Measurements from ENCODE around the gene TBC1D24. TPM values are rescaled to one million over a fixed set of nuclear protein-coding genes. Genes with fewer than 3 reads are reported as not detected.

The TBC1D24 gene
- total RNA-seq, 1 donor from 2014 or later = 24.9 TPM

- no peak for DNase-seq (ENCODE audit: low spot score)
Observed at GRCh38 chr16:2498531-2499253, 23.8 kb downstream of the TBC1D24 start.

DNA sequence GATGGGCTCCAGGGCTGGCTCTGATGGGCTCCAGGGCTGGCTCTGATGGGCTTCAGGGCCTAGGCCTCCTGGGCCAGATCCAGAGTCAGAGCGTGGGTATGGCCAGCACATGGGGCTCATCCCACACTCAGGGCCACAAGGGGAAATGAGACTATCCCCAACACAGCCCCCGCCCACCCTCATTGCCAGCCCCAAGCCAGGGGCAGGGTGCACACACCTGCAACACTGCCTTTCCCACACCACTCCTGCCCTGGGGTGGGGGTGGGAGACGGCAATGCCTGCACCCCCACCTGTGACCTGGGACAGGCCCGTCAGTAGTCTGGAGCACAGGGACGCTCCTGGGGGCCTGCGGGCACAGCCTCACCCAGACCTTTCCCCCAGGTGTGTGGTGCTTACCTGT, 24.5 kb downstream of the TBC1D24 start:
- no peak for DNase-seq (ENCODE audit: low spot score)

GRCh38 chr16:2499890-2500429, 25.0 kb downstream of the TBC1D24 start:
- DNase-seq (ENCODE audit: low spot score) = no peak

- DNase-seq (ENCODE audit: low spot score) = no peak
Observed at GRCh38 chr16:2500430-2500917, 25.5 kb downstream of the TBC1D24 start.

- peak; percentile 94 for DNase-seq (ENCODE audit: low spot score)
Observed at GRCh38 chr16:2500918-2501750, 26.2 kb downstream of the TBC1D24 start.

- no peak for DNase-seq (ENCODE audit: low spot score)
Observed at GRCh38 chr16:2501946-2502895, 27.3 kb downstream of the TBC1D24 start.

- DNase-seq (ENCODE audit: low spot score) = no peak
Observed at GRCh38 chr16:2505695-2506094, 30.8 kb downstream of the TBC1D24 start.

DNA sequence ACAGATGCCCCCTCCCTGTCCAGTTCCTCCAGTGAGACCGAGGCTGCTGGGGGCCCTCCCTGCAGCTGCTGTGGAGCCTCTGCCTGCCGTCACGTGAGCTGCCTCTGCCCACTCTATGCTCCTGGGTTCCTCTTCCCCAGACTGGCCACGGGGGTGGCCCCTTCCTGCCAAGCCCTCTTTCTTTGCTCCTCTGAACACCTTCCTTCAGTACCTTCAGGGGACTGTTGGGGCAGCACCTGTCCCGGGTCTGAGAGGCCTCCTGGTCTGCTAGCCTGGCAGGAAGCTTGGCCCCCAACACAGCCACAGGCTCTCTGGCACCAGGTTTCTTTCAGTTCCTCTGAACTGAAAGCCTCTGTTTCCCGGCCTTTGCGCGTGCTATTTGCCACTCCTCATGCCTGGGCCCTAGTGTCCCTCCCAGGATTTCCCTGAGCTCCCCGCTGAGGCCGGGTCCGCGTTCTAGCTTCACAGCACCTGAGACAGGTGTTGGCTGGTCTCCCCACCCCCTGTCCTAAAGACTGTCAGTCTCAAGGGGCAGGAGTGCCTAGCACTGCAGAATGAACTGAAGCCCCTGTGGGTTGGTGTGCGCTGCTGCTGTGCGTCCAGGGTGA, 32.2 kb downstream of the TBC1D24 start:
- no peak for DNase-seq (ENCODE audit: low spot score)

DNA sequence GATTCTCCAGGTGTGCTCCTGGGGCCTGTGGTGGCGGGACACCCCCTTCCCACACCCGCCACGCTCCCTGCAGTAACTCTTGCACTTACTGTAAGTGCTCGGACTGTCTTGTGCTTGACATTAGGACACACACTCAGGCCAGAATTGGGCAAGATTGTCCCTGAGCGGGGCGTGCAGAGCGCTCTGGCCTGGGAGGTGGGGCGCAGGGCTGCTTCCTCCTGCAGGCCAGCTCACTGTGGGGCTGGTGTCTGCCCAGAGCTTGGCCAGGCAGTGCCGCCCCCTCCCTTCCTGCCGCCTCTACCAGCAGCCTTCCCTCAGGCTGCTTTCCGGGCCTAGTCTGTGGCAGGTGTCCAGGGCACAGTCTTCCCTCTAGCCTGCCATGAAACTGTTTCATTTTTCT, 32.7 kb downstream of the TBC1D24 start:
- no peak for DNase-seq (ENCODE audit: low spot score)

GRCh38 chr16:2508722-2509400, 33.9 kb downstream of the TBC1D24 start:
- DNase-seq (ENCODE audit: low spot score) = no peak

GRCh38 chr16:2511128-2511800, 36.3 kb downstream of the TBC1D24 start:
- DNase-seq (ENCODE audit: low spot score) = no peak

DNA sequence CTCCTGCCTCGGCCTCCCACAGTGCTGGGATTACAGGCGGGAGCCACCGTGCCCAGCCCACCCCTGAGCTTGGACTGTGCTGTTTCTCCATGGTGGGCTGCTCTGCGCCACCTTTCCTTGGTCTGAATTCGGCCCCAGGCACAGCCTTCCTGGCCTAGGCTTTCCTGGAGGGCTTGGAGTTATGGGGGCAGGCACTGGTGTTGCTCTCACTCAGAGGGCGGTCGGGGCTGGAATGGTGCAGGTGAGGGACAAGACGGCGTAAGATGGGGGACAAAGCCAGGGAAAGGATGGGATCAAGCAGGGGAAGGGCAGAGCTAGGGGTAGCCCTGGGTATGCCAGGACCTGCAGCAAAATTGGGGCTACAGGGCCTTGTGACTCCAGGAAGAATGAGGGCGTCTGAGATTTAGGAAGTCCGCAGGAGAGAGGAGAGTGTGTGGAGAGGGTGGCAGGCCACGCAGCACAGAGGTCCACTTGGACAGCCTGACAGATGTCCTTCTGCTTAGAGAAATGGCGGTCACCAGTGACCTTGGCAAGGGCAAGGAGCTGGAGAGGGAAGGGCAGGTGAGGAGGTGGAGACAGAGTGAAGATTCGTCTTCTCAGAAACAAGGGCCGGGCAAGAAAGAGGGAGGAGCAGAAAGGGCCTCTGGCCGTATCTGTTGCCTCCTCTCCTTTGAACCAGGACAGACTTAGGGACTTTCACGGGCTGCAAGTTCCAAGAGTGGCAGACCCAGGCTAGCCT, 37.2 kb downstream of the TBC1D24 start:
- DNase-seq (ENCODE audit: low spot score) = no peak

GRCh38 chr16:2512735-2513404, 37.9 kb downstream of the TBC1D24 start:
- DNase-seq (ENCODE audit: low spot score) = no peak

DNA sequence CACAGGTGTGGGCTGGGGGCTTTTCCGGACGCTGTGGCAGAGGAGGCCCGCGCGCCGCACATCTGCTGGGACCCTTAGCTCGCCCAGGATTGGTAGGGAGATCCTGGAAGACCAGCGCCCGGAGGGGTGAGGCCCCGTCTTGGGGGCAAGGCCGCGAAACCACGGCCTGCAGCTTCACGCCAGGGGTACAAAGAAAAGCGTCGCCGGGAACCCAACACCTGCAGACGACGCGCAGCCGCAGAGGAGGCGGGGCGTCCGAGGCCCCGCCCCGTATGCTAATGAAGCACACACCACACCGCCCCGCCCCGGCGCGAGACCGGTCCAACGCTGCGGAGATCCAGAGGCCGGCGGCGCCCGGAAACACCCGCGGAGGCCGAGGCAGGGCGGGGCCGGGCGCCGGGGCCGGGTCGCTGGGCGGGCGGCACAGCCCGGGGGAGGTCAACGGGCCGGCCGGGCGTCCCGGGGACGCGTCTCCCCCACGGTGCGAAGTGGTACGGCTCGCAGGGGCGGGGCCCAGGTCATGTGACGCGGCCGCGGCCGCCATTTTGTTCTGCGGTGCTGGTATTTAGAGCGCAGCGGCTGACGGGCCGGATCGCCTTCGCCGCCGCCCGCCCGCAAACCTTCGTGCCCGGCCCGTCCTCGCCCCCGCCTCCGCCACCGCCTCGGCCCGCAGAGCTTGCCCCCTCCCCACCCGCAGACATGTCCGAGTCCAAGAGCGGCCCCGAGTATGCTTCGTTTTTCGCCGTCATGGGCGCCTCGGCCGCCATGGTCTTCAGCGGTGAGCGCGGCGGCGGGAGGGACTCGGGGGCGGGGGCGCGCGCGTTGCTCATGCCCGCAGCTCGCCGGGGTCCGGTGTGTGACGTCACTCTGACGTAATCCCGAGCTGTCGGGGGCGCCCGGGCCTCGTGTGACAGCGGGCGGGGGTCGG, 38.7 kb downstream of the TBC1D24 start, which contains the start of gene ATP6V0C:
Gene ATP6V0C (plus strand): TSS at position 548 of the 928 bp plus-strand sequence. CDS start 152 bp downstream, at position 700.
- DNase-seq (ENCODE audit: low spot score) = peak; percentile 97

DNA sequence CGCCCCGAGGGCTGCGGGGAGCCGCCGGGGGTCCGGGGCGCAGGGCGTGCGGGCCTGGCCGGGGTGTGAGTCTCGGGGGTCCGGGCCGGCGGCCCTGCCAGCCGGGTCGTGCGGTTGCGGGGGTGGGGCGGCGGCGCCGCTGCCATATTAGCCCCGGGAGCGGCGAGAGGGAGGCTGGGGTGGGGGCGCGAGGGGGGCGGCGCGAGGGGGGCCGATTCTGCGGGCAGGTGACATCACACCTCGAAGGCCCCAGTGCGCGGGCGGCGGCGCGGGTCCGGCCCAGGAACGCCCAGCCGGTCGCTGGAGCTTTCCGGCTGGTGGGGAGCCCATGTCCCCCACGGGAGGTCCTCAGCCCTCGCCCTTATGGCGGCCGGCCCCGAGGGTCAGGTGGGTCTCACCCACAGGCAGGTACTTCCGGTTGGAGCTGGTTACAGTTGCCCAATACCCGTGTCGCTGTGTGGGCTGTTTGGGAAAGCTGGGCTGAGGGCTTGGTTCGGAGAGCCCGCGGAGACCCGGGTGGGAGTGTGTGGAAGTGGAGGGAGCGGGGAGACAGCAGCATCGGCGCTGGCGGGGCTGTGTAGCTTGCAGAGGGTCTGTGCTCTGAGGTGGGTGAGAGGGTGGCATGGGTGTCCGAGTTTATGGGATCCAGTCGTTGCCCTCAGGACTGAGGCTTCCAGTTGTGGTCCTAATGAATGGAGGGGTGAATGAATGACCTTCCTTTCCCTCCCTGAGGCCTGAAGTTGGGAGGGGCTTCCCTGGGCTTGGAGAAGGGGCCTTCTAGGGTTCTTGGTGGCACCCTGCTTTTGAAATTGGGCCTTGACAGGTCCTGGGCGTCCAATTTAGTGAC, 39.6 kb downstream of the TBC1D24 start:
- no peak for DNase-seq (ENCODE audit: low spot score)

Data from mesenteric fat pad (tissue), 1 donor.